Measurements from ENCODE around the gene MMEL1.

DNA sequence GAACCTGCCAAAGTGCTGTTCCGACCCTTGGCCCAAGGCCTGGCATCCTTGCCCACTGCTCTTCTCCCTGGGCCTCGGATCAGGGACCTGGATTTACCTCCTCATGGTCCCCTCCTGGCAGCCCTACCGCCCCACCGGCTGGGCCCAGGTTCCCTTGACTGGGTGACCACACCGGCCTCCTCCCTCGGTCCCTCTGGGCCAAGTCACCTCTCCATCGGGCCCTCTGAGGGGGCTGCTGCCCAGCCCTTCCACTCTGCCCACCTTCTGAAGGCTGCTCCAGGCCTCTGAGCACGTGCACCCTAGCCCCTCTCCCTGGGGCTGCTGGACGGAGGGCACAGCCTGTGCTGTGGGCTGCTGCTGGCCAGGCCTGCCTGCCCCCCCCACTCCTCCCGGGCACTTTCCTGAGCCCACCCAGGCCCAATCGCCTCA is 9.3 kb upstream of the MMEL1 start:
- no peak for TF ChIP-seq CHD2 (IDR thresholded peaks at IDR 0.05; ENCODE audit: low read length, partially characterized antibody)
- no peak for TF ChIP-seq CTCF (IDR thresholded peaks at IDR 0.05)
- no peak for TF ChIP-seq REST (IDR thresholded peaks at IDR 0.05)
- TF ChIP-seq MAX (IDR thresholded peaks at IDR 0.05), result no peak; the same call in 1 of the 2 replicates
- TF ChIP-seq, protein P1, sequence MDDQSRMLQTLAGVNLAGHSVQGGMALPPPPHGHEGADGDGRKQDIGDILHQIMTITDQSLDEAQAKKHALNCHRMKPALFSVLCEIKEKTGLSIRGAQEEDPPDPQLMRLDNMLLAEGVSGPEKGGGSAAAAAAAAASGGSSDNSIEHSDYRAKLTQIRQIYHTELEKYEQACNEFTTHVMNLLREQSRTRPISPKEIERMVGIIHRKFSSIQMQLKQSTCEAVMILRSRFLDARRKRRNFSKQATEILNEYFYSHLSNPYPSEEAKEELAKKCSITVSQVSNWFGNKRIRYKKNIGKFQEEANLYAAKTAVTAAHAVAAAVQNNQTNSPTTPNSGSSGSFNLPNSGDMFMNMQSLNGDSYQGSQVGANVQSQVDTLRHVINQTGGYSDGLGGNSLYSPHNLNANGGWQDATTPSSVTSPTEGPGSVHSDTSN (IDR thresholded peaks at IDR 0.05), result no peak
- no peak for TF ChIP-seq USF2 (IDR thresholded peaks at IDR 0.05)
- TF ChIP-seq SREBF2 (IDR thresholded peaks at IDR 0.05), result no peak
- TF ChIP-seq CHD4 (IDR thresholded peaks at IDR 0.05; ENCODE audit: borderline replicate concordance), result no peak
- TF ChIP-seq JUN (IDR thresholded peaks at IDR 0.05), result no peak
- TF ChIP-seq CBX2 (IDR thresholded peaks at IDR 0.05; ENCODE audit: borderline replicate concordance, low read depth), result no peak
- no peak for TF ChIP-seq ESRRA (IDR thresholded peaks at IDR 0.05; ENCODE audit: borderline replicate concordance, low read length)
